ENCODE measurements around the gene AXIN1.

GRCh38 chr16:360698-361336 lies 8.3 kb upstream of the AXIN1 start:
- TF ChIP-seq, protein P1, sequence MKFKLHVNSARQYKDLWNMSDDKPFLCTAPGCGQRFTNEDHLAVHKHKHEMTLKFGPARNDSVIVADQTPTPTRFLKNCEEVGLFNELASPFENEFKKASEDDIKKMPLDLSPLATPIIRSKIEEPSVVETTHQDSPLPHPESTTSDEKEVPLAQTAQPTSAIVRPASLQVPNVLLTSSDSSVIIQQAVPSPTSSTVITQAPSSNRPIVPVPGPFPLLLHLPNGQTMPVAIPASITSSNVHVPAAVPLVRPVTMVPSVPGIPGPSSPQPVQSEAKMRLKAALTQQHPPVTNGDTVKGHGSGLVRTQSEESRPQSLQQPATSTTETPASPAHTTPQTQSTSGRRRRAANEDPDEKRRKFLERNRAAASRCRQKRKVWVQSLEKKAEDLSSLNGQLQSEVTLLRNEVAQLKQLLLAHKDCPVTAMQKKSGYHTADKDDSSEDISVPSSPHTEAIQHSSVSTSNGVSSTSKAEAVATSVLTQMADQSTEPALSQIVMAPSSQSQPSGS (CRISPR knock-in tag; IDR thresholded peaks at IDR 0.05; ENCODE audit: borderline replicate concordance, low read depth): no peak
- TF ChIP-seq GABPB1 (CRISPR knock-in tag; IDR thresholded peaks at IDR 0.05) (no peak), CREB1 (CRISPR knock-in tag; IDR thresholded peaks at IDR 0.05) (no peak)
- TF ChIP-seq, protein P2, sequence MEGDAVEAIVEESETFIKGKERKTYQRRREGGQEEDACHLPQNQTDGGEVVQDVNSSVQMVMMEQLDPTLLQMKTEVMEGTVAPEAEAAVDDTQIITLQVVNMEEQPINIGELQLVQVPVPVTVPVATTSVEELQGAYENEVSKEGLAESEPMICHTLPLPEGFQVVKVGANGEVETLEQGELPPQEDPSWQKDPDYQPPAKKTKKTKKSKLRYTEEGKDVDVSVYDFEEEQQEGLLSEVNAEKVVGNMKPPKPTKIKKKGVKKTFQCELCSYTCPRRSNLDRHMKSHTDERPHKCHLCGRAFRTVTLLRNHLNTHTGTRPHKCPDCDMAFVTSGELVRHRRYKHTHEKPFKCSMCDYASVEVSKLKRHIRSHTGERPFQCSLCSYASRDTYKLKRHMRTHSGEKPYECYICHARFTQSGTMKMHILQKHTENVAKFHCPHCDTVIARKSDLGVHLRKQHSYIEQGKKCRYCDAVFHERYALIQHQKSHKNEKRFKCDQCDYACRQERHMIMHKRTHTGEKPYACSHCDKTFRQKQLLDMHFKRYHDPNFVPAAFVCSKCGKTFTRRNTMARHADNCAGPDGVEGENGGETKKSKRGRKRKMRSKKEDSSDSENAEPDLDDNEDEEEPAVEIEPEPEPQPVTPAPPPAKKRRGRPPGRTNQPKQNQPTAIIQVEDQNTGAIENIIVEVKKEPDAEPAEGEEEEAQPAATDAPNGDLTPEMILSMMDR (IDR thresholded peaks at IDR 0.05): no peak
- TF ChIP-seq, protein P3, sequence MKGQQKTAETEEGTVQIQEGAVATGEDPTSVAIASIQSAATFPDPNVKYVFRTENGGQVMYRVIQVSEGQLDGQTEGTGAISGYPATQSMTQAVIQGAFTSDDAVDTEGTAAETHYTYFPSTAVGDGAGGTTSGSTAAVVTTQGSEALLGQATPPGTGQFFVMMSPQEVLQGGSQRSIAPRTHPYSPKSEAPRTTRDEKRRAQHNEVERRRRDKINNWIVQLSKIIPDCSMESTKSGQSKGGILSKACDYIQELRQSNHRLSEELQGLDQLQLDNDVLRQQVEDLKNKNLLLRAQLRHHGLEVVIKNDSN (CRISPR knock-in tag; IDR thresholded peaks at IDR 0.05): no peak

Measured in WTC11 (cell line).